SK-N-SH (cell line): Measurements from ENCODE around the gene BBS9. TPM values are rescaled to one million over a fixed set of nuclear protein-coding genes. Genes with fewer than 3 reads are reported as not detected.
A peak's percentile ranks its signal among the peaks of the same experiment; 100 is the strongest.

Source experiments
- CTCF ChIA-PET: fragments of 300-600, 350-600 bp; formaldehyde crosslinking; extraction: SDS; loops from one replicate; lab custom pipeline; 2021; lab: Yijun Ruan, JAX
- POLR2A ChIA-PET: fragments of 350-600 bp; sonication (Branson Sonifier 250); formaldehyde crosslinking; extraction: SDS; loops from one replicate; lab custom pipeline; 2020; ENCODE audit warnings: antibody characterized with exemption, inconsistent platforms; lab: Yijun Ruan, JAX
- DNase-seq: peaks from one replicate; pipeline ENCODE4 v3.0.0; 2012
- H2AFZ ChIP-seq: fragments of 200-600 bp; sonication (generic); 2 replicates; pipeline ENCODE4 v1.8.1; 2016; ENCODE audit warnings: antibody characterized with exemption, mild to moderate bottlenecking, low read depth
- H3F3A ChIP-seq: fragments of 200-600 bp; sonication (generic); replicated peaks from 2 replicates; pipeline ENCODE3; 2016; ENCODE audit warnings: antibody characterized with exemption, mild to moderate bottlenecking; ENCODE audit not compliant: insufficient read depth
- H3K27ac ChIP-seq, 2 experiments: fragments of 200-500 bp in 1 of 2; fragments of 200-600 bp in 1 of 2; sonication (Bioruptor generic) in 1 of 2; sonication (generic), shearing (Covaris generic) in 1 of 2; 2 replicates each; pipeline versions ENCODE4 v1.5.1 to v1.6.1; 2014 to 2016; ENCODE audit warnings: low read depth in 2 of 2, inconsistent platforms in 1 of 2, low read length in 1 of 2, mild to moderate bottlenecking in 1 of 2, mixed read lengths in 1 of 2
- H3K27me3 ChIP-seq: fragments of 200-600 bp; sonication (generic), shearing (Covaris generic); 2 replicates; pipeline ENCODE4 v1.6.1; 2016; ENCODE audit warnings: mixed run types; ENCODE audit not compliant: insufficient read depth
- H3K36me3 ChIP-seq, 2 experiments: fragments of 200-500 bp in 1 of 2; fragments of 200-600 bp in 1 of 2; sonication (Bioruptor generic) in 1 of 2; sonication (generic) in 1 of 2; replicated peaks in 1 of 2; 2 replicates each; pipeline versions ENCODE3 to v1.5.1; 2014 to 2016; ENCODE audit warnings: low read length in 1 of 2, mild to moderate bottlenecking in 1 of 2; ENCODE audit not compliant: insufficient read depth in 2 of 2, control insufficient read depth in 1 of 2
- H3K4me1 ChIP-seq, 2 experiments: fragments of 200-500 bp in 1 of 2; fragments of 200-600 bp in 1 of 2; sonication (Bioruptor generic) in 1 of 2; sonication (generic), shearing (Covaris generic) in 1 of 2; 2 replicates each; pipeline versions ENCODE4 v1.5.1 to v1.6.1; 2014 to 2016; ENCODE audit warnings: low read depth in 1 of 2, low read length in 1 of 2, mixed run types in 1 of 2; ENCODE audit not compliant: insufficient read depth in 2 of 2, control insufficient read depth in 1 of 2
- H3K4me2 ChIP-seq: fragments of 200-600 bp; sonication (generic), shearing (Covaris generic); 2 replicates; pipeline ENCODE4 v1.6.1; 2017; ENCODE audit warnings: mixed run types
- H3K4me3 ChIP-seq, 2 experiments: fragments of 200-500 bp in 1 of 2; fragments of 200-600 bp in 1 of 2; sonication (Bioruptor generic) in 1 of 2; sonication (generic), shearing (Covaris generic) in 1 of 2; 2 replicates each; pipeline versions ENCODE4 v1.5.1 to v1.8.1; 2014 to 2016; ENCODE audit warnings: low read depth in 2 of 2, inconsistent platforms in 1 of 2, low read length in 1 of 2, mild to moderate bottlenecking in 1 of 2, mixed read lengths in 1 of 2, moderate library complexity in 1 of 2
- H3K79me2 ChIP-seq: fragments of 200-600 bp; sonication (generic); 2 replicates; pipeline ENCODE4 v1.8.1; 2017; ENCODE audit warnings: mild to moderate bottlenecking; ENCODE audit not compliant: insufficient read depth
- H3K9ac ChIP-seq: fragments of 200-600 bp; sonication (generic); 2 replicates; pipeline ENCODE4 v1.6.1; 2017; ENCODE audit warnings: mixed run types
- H3K9me2 ChIP-seq: fragments of 200-600 bp; sonication (generic); 2 replicates; pipeline ENCODE4 v1.6.1; 2017; ENCODE audit warnings: mixed run types
- H3K9me3 ChIP-seq: fragments of 200-600 bp; sonication (generic); 2 replicates; pipeline ENCODE4 v1.6.1; 2017; ENCODE audit warnings: mixed run types, mild to moderate bottlenecking, moderate library complexity
- H4K20me1 ChIP-seq: fragments of 200-600 bp; sonication (generic); 2 replicates; pipeline ENCODE4 v1.6.1; 2017; ENCODE audit warnings: mild to moderate bottlenecking, mixed run types; ENCODE audit not compliant: insufficient read depth
- FOSL2 ChIP-seq: IDR thresholded peaks from 2 replicates; pipeline ENCODE4 v1.4.0; 2012; ENCODE audit warnings: low read depth, mild to moderate bottlenecking, moderate library complexity, borderline replicate concordance
- POLR2AphosphoS5 ChIP-seq: IDR thresholded peaks from 2 replicates; pipeline ENCODE4 v1.6.1; 2012; ENCODE audit warnings: low read depth, low read length
- SIN3A ChIP-seq: IDR thresholded peaks from 2 replicates; pipeline ENCODE4 v1.6.1; 2012; ENCODE audit warnings: low read depth, mild to moderate bottlenecking, low read length, moderate library complexity, borderline replicate concordance
- TCF12 ChIP-seq: IDR thresholded peaks from 2 replicates; pipeline ENCODE4 v1.4.0; 2012
- WGBS: methylation state at CpG from one replicate; pipeline ENCODE4 v1.1.6; 2017; ENCODE audit warnings: low lambda C conversion rate; 5-methylcytosine and 5-hydroxymethylcytosine counted together
- polyA plus RNA-seq, 3 experiments: library from polyadenylated mRNA; depleted of rRNA; stranded (reverse); fragments of >200 nt; gene quantifications; 2 replicates each; pipeline ENCODE4 v1.2.3, GENCODE V29; 2012
- TF ChIP-seq, protein P1 (sequence below): IDR thresholded peaks from 2 replicates; pipeline ENCODE4; 2012
- TF ChIP-seq, protein P2 (sequence below): fragments of 200-600 bp; sonication (generic); IDR thresholded peaks from 2 replicates; pipeline ENCODE4 v1.6.1; 2017; ENCODE audit warnings: antibody characterized with exemption, mild to moderate bottlenecking, moderate library complexity

Gene BBS9
- polyA plus RNA-seq, 1 of the 3 experiments (the other 2 are of a cell fraction), result 7.5 TPM

DNA sequence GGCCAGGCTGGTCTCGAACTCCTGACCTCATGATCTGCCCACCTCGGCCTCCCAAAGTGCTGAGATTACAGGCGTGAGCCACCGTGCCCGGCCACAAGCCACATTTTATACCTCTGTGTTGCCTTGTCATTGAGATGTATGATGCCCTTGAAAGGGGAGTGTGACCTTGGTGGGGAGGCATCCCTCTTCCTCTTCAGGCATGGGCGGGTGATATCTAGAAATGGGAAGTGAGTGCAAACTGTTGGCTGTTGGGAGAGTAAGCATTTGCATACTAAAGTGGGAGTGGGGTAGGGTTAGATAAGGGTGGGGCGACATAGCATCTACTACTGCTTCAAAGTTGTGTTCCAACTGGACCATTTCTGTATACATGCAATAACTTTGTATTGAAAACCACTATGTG is 40.2 kb upstream of the BBS9 start:
- Histone ChIP-seq H3K9ac (no peak overlapping the region), H3K4me1 (no peaks in the 10 kb centered on the region), H2AFZ (no peak overlapping the region), H3K36me3 (peaks cover 5% of the 10 kb centered on the region in 2 experiments), H3K27me3 (no peaks in the 10 kb centered on the region), H3K9me3 (no peaks in the 10 kb centered on the region), H3K4me3 (no peak overlapping the region), H3K27ac (no peak overlapping the region), H3K79me2 (no peaks in the 10 kb centered on the region), H3F3A (peaks cover 3% of the 10 kb centered on the region), H3K4me2 (no peak overlapping the region), H3K9me2 (no peaks in the 10 kb centered on the region), H4K20me1 (no peaks in the 10 kb centered on the region)
- 69% methylated on average over 7 of the region's 7 CpGs for WGBS
- POLR2A ChIA-PET, result no interaction called here
- TF ChIP-seq SIN3A, result no peak
- no peak for DNase-seq
- CTCF ChIA-PET, result interaction anchor here (0.6 kb wide), 1 partner anchor 13 kb away, joined by 4 read pairs; no protein-coding TSS in a partner anchor

DNA sequence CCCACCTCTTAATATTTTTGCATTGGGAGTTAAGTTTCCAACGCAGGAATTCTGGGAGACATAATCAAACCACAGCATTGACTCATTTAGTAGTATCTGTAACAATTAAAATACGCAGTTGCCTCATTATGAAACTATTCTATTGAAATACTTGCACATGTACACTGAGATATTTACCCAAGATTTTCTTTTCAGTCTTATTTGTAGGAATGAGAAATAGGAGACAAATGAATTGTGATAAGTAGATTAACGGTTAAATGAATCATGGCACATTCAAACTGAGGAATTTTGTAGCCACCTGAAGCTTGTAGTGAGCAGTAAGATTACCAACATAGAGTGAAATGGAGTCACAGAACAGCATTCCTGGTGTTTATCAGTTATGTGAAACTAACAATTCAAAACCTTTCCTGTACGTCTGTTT is 38.2 kb upstream of the BBS9 start:
- H2AFZ ChIP-seq, result no peak overlapping the region
- no peak overlapping the region for H3K4me3 ChIP-seq
- WGBS, result 79% methylated on average over 4 of the region's 4 CpGs
- TF ChIP-seq, protein P1, sequence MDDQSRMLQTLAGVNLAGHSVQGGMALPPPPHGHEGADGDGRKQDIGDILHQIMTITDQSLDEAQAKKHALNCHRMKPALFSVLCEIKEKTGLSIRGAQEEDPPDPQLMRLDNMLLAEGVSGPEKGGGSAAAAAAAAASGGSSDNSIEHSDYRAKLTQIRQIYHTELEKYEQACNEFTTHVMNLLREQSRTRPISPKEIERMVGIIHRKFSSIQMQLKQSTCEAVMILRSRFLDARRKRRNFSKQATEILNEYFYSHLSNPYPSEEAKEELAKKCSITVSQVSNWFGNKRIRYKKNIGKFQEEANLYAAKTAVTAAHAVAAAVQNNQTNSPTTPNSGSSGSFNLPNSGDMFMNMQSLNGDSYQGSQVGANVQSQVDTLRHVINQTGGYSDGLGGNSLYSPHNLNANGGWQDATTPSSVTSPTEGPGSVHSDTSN, result no peak
- peak; percentile 19; the same call in 1 of the 2 replicates for TF ChIP-seq FOSL2
- TF ChIP-seq TCF12, result 0 out of 2 replicates have a peak, but pooled peaks have one; percentile 4
- no peaks in the 10 kb centered on the region for H3K79me2 ChIP-seq
- ChIA-PET CTCF (interaction anchor here (1.0 to 2.4 kb wide), 3 partner anchors 11 to 17 kb away, joined by 3 to 13 read pairs (median 5); partner anchors contain the start of gene RP9), POLR2A (no interaction called here)
- H4K20me1 ChIP-seq, result no peaks in the 10 kb centered on the region
- H3K36me3 ChIP-seq, result peaks cover 14 to 21% of the 10 kb centered on the region in 2 experiments
- H3F3A ChIP-seq, result peaks cover 5% of the 10 kb centered on the region
- no peak overlapping the region for H3K27ac ChIP-seq
- H3K9me3 ChIP-seq, result no peaks in the 10 kb centered on the region
- H3K9me2 ChIP-seq, result no peaks in the 10 kb centered on the region
- H3K9ac ChIP-seq, result no peak overlapping the region
- H3K4me1 ChIP-seq, result no peaks in the 10 kb centered on the region
- no peaks in the 10 kb centered on the region for H3K27me3 ChIP-seq
- DNase-seq, result no peak
- H3K4me2 ChIP-seq, result no peak overlapping the region

DNA sequence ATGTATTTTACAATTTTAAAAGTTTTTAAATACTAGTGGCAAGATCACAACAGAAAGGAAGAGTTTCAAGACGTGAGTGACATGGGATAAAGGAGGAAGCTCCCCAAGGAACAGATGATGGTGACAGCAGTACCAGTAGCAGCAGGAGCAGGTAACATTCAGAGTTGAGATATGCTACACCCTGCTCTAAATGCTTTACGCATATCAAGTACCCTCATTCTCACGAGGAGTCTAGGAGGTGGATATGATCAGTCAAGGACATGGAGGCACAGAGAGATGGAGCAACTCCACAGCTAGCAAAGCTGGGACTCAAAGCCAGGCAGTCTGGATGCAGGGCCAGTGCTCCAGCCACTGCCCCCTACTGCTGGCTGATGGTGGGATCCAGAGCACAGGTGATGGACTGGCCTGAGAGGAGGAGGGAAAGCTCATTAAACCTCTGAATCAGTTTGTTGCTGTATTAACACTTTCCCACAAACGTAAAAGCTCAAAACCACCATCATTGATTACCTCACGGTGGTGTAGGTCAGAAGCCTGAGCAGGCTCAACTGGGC is 37.6 kb upstream of the BBS9 start:
- CTCF ChIA-PET, result interaction anchor here (1.0 to 2.4 kb wide), 3 partner anchors 11 to 325 kb away, joined by 3 to 13 read pairs (median 3); partner anchors contain the start of gene RP9
- no peak for DNase-seq
- H3F3A ChIP-seq, result peaks cover 5% of the 10 kb centered on the region
- no peak overlapping the region for H3K27ac ChIP-seq
- H3K9me2 ChIP-seq, result no peaks in the 10 kb centered on the region
- TF ChIP-seq POLR2AphosphoS5, result no peak
- TF ChIP-seq, protein P2, sequence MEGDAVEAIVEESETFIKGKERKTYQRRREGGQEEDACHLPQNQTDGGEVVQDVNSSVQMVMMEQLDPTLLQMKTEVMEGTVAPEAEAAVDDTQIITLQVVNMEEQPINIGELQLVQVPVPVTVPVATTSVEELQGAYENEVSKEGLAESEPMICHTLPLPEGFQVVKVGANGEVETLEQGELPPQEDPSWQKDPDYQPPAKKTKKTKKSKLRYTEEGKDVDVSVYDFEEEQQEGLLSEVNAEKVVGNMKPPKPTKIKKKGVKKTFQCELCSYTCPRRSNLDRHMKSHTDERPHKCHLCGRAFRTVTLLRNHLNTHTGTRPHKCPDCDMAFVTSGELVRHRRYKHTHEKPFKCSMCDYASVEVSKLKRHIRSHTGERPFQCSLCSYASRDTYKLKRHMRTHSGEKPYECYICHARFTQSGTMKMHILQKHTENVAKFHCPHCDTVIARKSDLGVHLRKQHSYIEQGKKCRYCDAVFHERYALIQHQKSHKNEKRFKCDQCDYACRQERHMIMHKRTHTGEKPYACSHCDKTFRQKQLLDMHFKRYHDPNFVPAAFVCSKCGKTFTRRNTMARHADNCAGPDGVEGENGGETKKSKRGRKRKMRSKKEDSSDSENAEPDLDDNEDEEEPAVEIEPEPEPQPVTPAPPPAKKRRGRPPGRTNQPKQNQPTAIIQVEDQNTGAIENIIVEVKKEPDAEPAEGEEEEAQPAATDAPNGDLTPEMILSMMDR, result 0 out of 2 replicates have a peak, but pooled peaks have one; percentile 6
- H3K36me3 ChIP-seq, result peaks cover 19 to 27% of the 10 kb centered on the region in 2 experiments
- no peak overlapping the region for H2AFZ ChIP-seq
- WGBS, result 76% methylated on average over 5 of the region's 5 CpGs
- POLR2A ChIA-PET, result no interaction called here
- no peaks in the 10 kb centered on the region for H4K20me1 ChIP-seq
- H3K9ac ChIP-seq, result no peak overlapping the region
- H3K9me3 ChIP-seq, result no peaks in the 10 kb centered on the region
- no peak overlapping the region for H3K4me3 ChIP-seq
- no peaks in the 10 kb centered on the region for H3K27me3 ChIP-seq
- H3K79me2 ChIP-seq, result no peaks in the 10 kb centered on the region
- no peak overlapping the region for H3K4me2 ChIP-seq
- no peaks in the 10 kb centered on the region for H3K4me1 ChIP-seq
